SK-N-SH treated with all-trans-retinoic acid at 6 μM for 48 hours (cell line): ENCODE results near the gene MUC2.

ENCODE experiments used
- ATAC-seq: fragments of 200-7000 bp; cut with Tn5 transposase; 3 replicates; pipeline ENCODE4 v1.9.1; 2020; ENCODE audit warnings: mild to moderate bottlenecking, moderate library complexity
- BACH2 ChIP-seq: fragments of 250-450 bp; sonication (Bioruptor Pico); IDR thresholded peaks from 2 replicates; pipeline ENCODE4 v1.9.0; 2021; ENCODE audit warnings: mild to moderate bottlenecking, borderline replicate concordance
- CREB5 ChIP-seq: fragments of 250-450 bp; sonication (Bioruptor Pico); IDR thresholded peaks from 2 replicates; pipeline ENCODE4 v1.5.1; 2020; ENCODE audit warnings: low read depth, mild to moderate bottlenecking, moderate library complexity
- CSDC2 ChIP-seq: fragments of 250-450 bp; sonication (Bioruptor Pico); IDR thresholded peaks from 2 replicates; pipeline ENCODE4 v1.5.0; 2020; ENCODE audit warnings: mild to moderate bottlenecking, moderate library complexity
- CSRNP3 ChIP-seq: fragments of 250-450 bp; sonication (Bioruptor Pico); IDR thresholded peaks from 2 replicates; pipeline ENCODE4 v1.5.1; 2021; ENCODE audit warnings: mild to moderate bottlenecking, moderate library complexity
- ESRRG ChIP-seq: fragments of 250-450 bp; sonication (Bioruptor Pico); IDR thresholded peaks from 2 replicates; pipeline ENCODE4 v1.6.1; 2021; ENCODE audit warnings: mild to moderate bottlenecking
- GLIS3 ChIP-seq: fragments of 250-450 bp; sonication (Bioruptor Pico); IDR thresholded peaks from 2 replicates; pipeline ENCODE4 v1.5.0; 2020; ENCODE audit warnings: mild to moderate bottlenecking, moderate library complexity
- ISL1 ChIP-seq: fragments of 250-450 bp; sonication (Bioruptor Pico); IDR thresholded peaks from 2 replicates; pipeline ENCODE4 v2.1.2; 2022; ENCODE audit warnings: mild to moderate bottlenecking, moderate library complexity
- POU6F1 ChIP-seq: fragments of 250-450 bp; sonication (Bioruptor Pico); IDR thresholded peaks from 2 replicates; pipeline ENCODE4 v1.8.0; 2021; ENCODE audit warnings: low read depth, mild to moderate bottlenecking, moderate library complexity, borderline replicate concordance
- PPARA ChIP-seq: fragments of 250-450 bp; sonication (Bioruptor Pico); IDR thresholded peaks from 2 replicates; pipeline ENCODE4 v1.5.0; 2020; ENCODE audit warnings: mild to moderate bottlenecking, borderline replicate concordance
- RARB ChIP-seq: fragments of 250-450 bp; sonication (Bioruptor Pico); IDR thresholded peaks from 2 replicates; pipeline ENCODE4 v1.8.0; 2021; ENCODE audit warnings: mild to moderate bottlenecking, moderate library complexity
- SNAI2 ChIP-seq: fragments of 250-450 bp; sonication (Bioruptor Pico); IDR thresholded peaks from 2 replicates; pipeline ENCODE4 v1.5.0; 2020; ENCODE audit warnings: mild to moderate bottlenecking, moderate library complexity
- TCF4 ChIP-seq: fragments of 250-450 bp; sonication (Bioruptor Pico); IDR thresholded peaks from 2 replicates; pipeline ENCODE4 v1.8.0; 2021; ENCODE audit warnings: mild to moderate bottlenecking, moderate library complexity, borderline replicate concordance
- ZC3H10 ChIP-seq: fragments of 250-450 bp; sonication (Bioruptor Pico); IDR thresholded peaks from 2 replicates; pipeline ENCODE4 v1.5.1; 2021; ENCODE audit warnings: mild to moderate bottlenecking, moderate library complexity
- ZFP3 ChIP-seq: fragments of 250-450 bp; sonication (Bioruptor Pico); IDR thresholded peaks from 2 replicates; pipeline ENCODE4 v1.5.0; 2020; ENCODE audit warnings: mild to moderate bottlenecking, moderate library complexity
- ZFP30 ChIP-seq: fragments of 450-650 bp; formaldehyde crosslinking; IDR thresholded peaks from 2 replicates; pipeline ENCODE4 v1.5.0; 2022; ENCODE audit warnings: mild to moderate bottlenecking, moderate library complexity
- ZNF565 ChIP-seq: fragments of 450-650 bp; formaldehyde crosslinking; conservative IDR thresholded peaks from 2 replicates; pipeline ENCODE4 v1.5.0; 2020; ENCODE audit warnings: low read depth, mild to moderate bottlenecking, moderate library complexity
- ZNF8 ChIP-seq: fragments of 450-650 bp; formaldehyde crosslinking; IDR thresholded peaks from 2 replicates; pipeline ENCODE4 v1.5.0; 2020; ENCODE audit warnings: mild to moderate bottlenecking, moderate library complexity
- TF ChIP-seq, protein P1 (sequence below): fragments of 250-450 bp; sonication (Bioruptor Pico); IDR thresholded peaks from 2 replicates; pipeline ENCODE4 v1.5.0; 2020; ENCODE audit warnings: mild to moderate bottlenecking, moderate library complexity
- TF ChIP-seq, protein P2 (sequence below): fragments of 250-450 bp; sonication (Bioruptor Pico); IDR thresholded peaks from 2 replicates; pipeline ENCODE4 v1.8.0; 2020; ENCODE audit warnings: mild to moderate bottlenecking, moderate library complexity, borderline replicate concordance

The MUC2 gene

DNA sequence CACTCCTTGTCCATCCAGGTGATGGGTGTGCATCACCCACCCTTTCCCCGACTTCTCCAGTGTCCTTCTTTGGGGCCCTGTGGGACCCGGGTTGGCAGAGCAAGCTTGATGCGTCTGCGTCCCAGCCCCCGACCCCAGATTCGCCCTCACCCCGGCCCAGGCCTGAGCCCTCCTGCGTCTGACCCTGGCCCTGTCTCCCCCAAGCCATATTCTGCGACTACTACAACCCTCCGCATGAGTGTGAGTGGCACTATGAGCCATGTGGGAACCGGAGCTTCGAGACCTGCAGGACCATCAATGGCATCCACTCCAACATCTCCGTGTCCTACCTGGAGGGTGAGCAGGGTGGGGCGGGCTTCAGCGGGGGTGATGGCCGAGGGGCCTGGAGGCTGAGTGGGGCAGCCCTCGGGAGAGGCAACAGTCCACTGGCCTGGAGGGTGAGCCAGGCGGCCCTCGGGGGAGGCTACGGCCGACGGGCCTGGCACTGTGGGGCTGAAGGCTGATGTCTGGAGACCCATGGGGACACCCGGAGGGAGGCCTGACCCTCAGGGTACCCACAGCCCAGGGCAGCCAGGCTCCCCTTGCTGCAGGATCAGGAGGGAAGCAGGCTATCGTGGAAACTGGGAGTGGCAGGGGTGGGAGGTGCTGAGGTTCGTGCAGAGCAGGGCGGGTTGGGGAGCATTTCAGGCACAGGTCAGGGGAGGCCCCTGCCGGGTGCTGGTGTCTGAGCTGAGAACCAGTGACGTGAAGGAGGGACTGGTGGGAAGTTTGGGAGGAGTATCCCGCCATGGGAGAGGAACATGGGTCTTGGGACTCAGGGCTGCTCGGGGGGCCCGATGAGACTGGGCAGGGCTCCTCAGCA is 15.3 kb downstream of the MUC2 start:
- ATAC-seq, result no peak
- no peak for TF ChIP-seq POU6F1 (CRISPR knock-in tag)
- TF ChIP-seq, all 23 proteins: peak for 0

GRCh38 chr11:1090600-1091331 is 16.1 kb downstream of the MUC2 start:
- ATAC-seq, result no peak
- TF ChIP-seq BACH2 (CRISPR knock-in tag), result no peak
- TF ChIP-seq ESRRG (CRISPR knock-in tag), result no peak
- no peak for TF ChIP-seq ISL1 (CRISPR knock-in tag)
- no peak for TF ChIP-seq TCF4 (CRISPR knock-in tag)
- TF ChIP-seq CSDC2, result no peak
- no peak for TF ChIP-seq ZFP30
- no peak for TF ChIP-seq ZFP3
- TF ChIP-seq, protein P1, sequence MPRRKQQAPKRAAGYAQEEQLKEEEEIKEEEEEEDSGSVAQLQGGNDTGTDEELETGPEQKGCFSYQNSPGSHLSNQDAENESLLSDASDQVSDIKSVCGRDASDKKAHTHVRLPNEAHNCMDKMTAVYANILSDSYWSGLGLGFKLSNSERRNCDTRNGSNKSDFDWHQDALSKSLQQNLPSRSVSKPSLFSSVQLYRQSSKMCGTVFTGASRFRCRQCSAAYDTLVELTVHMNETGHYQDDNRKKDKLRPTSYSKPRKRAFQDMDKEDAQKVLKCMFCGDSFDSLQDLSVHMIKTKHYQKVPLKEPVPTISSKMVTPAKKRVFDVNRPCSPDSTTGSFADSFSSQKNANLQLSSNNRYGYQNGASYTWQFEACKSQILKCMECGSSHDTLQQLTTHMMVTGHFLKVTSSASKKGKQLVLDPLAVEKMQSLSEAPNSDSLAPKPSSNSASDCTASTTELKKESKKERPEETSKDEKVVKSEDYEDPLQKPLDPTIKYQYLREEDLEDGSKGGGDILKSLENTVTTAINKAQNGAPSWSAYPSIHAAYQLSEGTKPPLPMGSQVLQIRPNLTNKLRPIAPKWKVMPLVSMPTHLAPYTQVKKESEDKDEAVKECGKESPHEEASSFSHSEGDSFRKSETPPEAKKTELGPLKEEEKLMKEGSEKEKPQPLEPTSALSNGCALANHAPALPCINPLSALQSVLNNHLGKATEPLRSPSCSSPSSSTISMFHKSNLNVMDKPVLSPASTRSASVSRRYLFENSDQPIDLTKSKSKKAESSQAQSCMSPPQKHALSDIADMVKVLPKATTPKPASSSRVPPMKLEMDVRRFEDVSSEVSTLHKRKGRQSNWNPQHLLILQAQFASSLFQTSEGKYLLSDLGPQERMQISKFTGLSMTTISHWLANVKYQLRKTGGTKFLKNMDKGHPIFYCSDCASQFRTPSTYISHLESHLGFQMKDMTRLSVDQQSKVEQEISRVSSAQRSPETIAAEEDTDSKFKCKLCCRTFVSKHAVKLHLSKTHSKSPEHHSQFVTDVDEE, result no peak
- TF ChIP-seq GLIS3, result no peak
- TF ChIP-seq POU6F1 (CRISPR knock-in tag), result no peak
- TF ChIP-seq CREB5, result no peak
- TF ChIP-seq ZC3H10 (CRISPR knock-in tag), result no peak
- no peak for TF ChIP-seq ZNF565 (CRISPR knock-in tag)
- no peak for TF ChIP-seq CSRNP3 (CRISPR knock-in tag)
- TF ChIP-seq ZNF8 (CRISPR knock-in tag), result no peak
- TF ChIP-seq, protein P2, sequence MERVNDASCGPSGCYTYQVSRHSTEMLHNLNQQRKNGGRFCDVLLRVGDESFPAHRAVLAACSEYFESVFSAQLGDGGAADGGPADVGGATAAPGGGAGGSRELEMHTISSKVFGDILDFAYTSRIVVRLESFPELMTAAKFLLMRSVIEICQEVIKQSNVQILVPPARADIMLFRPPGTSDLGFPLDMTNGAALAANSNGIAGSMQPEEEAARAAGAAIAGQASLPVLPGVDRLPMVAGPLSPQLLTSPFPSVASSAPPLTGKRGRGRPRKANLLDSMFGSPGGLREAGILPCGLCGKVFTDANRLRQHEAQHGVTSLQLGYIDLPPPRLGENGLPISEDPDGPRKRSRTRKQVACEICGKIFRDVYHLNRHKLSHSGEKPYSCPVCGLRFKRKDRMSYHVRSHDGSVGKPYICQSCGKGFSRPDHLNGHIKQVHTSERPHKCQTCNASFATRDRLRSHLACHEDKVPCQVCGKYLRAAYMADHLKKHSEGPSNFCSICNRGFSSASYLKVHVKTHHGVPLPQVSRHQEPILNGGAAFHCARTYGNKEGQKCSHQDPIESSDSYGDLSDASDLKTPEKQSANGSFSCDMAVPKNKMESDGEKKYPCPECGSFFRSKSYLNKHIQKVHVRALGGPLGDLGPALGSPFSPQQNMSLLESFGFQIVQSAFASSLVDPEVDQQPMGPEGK (CRISPR knock-in tag), result no peak
- TF ChIP-seq PPARA (CRISPR knock-in tag), result no peak
- TF ChIP-seq SNAI2 (CRISPR knock-in tag), result no peak
- no peak for TF ChIP-seq RARB (CRISPR knock-in tag)
